ENCODE measurements around the gene TREX2.
"Not testable (repeated sequence)": the region's sequence is repeated elsewhere in the genome, so short reads cannot be mapped to it uniquely, and the experiment has no call there.

TREX2 gene

GRCh38 chrX:153406011-153406410 lies 39.8 kb downstream of the TREX2 start:
- TF ChIP-seq CTCF (IDR thresholded peaks at IDR 0.05; ENCODE audit: low read length) (no peak), EZH2 (IDR thresholded peaks at IDR 0.05; ENCODE audit: borderline replicate concordance, low read length) (no peak)
- H3K79me2 ChIP-seq (ENCODE audit: insufficient read depth, low read length), result no peaks in the 10 kb centered on the region
- no peaks in the 10 kb centered on the region for H4K20me1 ChIP-seq (ENCODE audit: insufficient read depth, low read length)
- H3K36me3 ChIP-seq (ENCODE audit: insufficient read depth, low read length), result no peaks in the 10 kb centered on the region
- H3K4me1 ChIP-seq (ENCODE audit: insufficient read depth, low read length, severe bottlenecking), result no peaks in the 10 kb centered on the region
- no peak overlapping the region for H3K9ac ChIP-seq (ENCODE audit: low read length)
- H3K9me2 ChIP-seq (ENCODE audit: low read depth, low read length), result no peaks in the 10 kb centered on the region
- no peak overlapping the region for H2AFZ ChIP-seq (ENCODE audit: low read length)
- H3K9me3 ChIP-seq (ENCODE audit: low read length), result no peaks in the 10 kb centered on the region
- H3K4me2 ChIP-seq (ENCODE audit: low read length), result no peak overlapping the region
- H3K27ac ChIP-seq (ENCODE audit: low read depth, low read length, poor library complexity, severe bottlenecking), result no peak overlapping the region
- no peak overlapping the region for H3K4me3 ChIP-seq (ENCODE audit: low read depth, low read length, poor library complexity, severe bottlenecking)
- H3F3A ChIP-seq (ENCODE audit: insufficient read depth, low read length), result no peaks in the 10 kb centered on the region
- no peaks in the 10 kb centered on the region for H3K27me3 ChIP-seq (ENCODE audit: insufficient read depth, low read length)

- Histone ChIP-seq H3K4me1 (ENCODE audit: insufficient read depth, low read length, severe bottlenecking) (no peaks in the 10 kb centered on the region), H3K79me2 (ENCODE audit: insufficient read depth, low read length) (no peaks in the 10 kb centered on the region), H3K9me3 (ENCODE audit: low read length) (no peaks in the 10 kb centered on the region), H3K27ac (ENCODE audit: low read depth, low read length, poor library complexity, severe bottlenecking) (no peak overlapping the region), H4K20me1 (ENCODE audit: insufficient read depth, low read length) (no peaks in the 10 kb centered on the region), H2AFZ (ENCODE audit: low read length) (no peak overlapping the region), H3K36me3 (ENCODE audit: insufficient read depth, low read length) (no peaks in the 10 kb centered on the region), H3K4me3 (ENCODE audit: low read depth, low read length, poor library complexity, severe bottlenecking) (no peak overlapping the region), H3K9me2 (ENCODE audit: low read depth, low read length) (no peaks in the 10 kb centered on the region), H3K9ac (ENCODE audit: low read length) (no peak overlapping the region), H3K27me3 (ENCODE audit: insufficient read depth, low read length) (no peaks in the 10 kb centered on the region), H3F3A (ENCODE audit: insufficient read depth, low read length) (no peaks in the 10 kb centered on the region), H3K4me2 (ENCODE audit: low read length) (no peak overlapping the region)
- TF ChIP-seq CTCF (IDR thresholded peaks at IDR 0.05; ENCODE audit: low read length) (no peak), EZH2 (IDR thresholded peaks at IDR 0.05; ENCODE audit: borderline replicate concordance, low read length) (no peak)
Measured at GRCh38 chrX:153405426-153405825, 40.4 kb downstream of the TREX2 start.

DNA sequence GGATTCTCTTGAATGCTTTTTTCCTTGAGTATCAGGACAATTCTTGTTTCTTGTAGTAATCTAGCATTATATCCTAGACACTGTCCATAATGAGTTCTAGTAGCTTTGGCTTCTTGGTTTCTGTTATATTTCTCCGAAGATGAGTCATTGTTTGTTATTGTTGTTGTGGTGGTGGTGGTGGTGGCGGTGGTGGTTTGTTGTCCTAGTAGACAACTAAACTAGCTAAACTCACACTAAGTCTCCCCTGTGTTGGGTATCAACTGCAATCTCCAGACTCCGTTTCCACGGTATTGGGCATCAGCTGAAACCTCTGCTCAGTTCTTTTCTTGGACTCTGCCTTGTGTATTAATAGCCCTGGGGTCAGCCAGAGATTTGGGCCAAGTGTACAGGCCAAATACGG lies 41.5 kb downstream of the TREX2 start:
- not testable (repeated sequence) for H3K4me2 ChIP-seq (ENCODE audit: low read length); H3K79me2 ChIP-seq (ENCODE audit: insufficient read depth, low read length); H3K36me3 ChIP-seq (ENCODE audit: insufficient read depth, low read length); H3K9ac ChIP-seq (ENCODE audit: low read length); H2AFZ ChIP-seq (ENCODE audit: low read length); H4K20me1 ChIP-seq (ENCODE audit: insufficient read depth, low read length); H3K9me3 ChIP-seq (ENCODE audit: low read length); H3F3A ChIP-seq (ENCODE audit: insufficient read depth, low read length); H3K27ac ChIP-seq (ENCODE audit: low read depth, low read length, poor library complexity, severe bottlenecking); H3K27me3 ChIP-seq (ENCODE audit: insufficient read depth, low read length); H3K4me3 ChIP-seq (ENCODE audit: low read depth, low read length, poor library complexity, severe bottlenecking); H3K4me1 ChIP-seq (ENCODE audit: insufficient read depth, low read length, severe bottlenecking); H3K9me2 ChIP-seq (ENCODE audit: low read depth, low read length)

GRCh38 chrX:153401133-153401764 lies 44.6 kb downstream of the TREX2 start, which contains the start of gene PNMA6E:
Gene PNMA6E, minus strand, starts transcription at chrX:153401350. Its CDS starts 2,501 bp downstream, at chrX:153398849.
- H3K9me3 ChIP-seq (ENCODE audit: low read length), result no peaks in the 10 kb centered on the region
- H3K9me2 ChIP-seq (ENCODE audit: low read depth, low read length), result no peaks in the 10 kb centered on the region
- H3K27ac ChIP-seq (ENCODE audit: low read depth, low read length, poor library complexity, severe bottlenecking), result no peak within 1 kb of the TSS
- H4K20me1 ChIP-seq (ENCODE audit: insufficient read depth, low read length), result no peaks in the 10 kb centered on the region
- H3K4me3 ChIP-seq (ENCODE audit: low read depth, low read length, poor library complexity, severe bottlenecking), result no peak within 1 kb of the TSS
- no peaks in the 10 kb centered on the region for H3K79me2 ChIP-seq (ENCODE audit: insufficient read depth, low read length)
- TF ChIP-seq CTCF (IDR thresholded peaks at IDR 0.05; ENCODE audit: low read length), result no peak
- no peak for TF ChIP-seq EZH2 (IDR thresholded peaks at IDR 0.05; ENCODE audit: borderline replicate concordance, low read length)
- H3K9ac ChIP-seq (ENCODE audit: low read length), result no peak within 1 kb of the TSS
- H3K36me3 ChIP-seq (ENCODE audit: insufficient read depth, low read length), result no peaks in the 10 kb centered on the region
- H2AFZ ChIP-seq (ENCODE audit: low read length), result no peak within 1 kb of the TSS
- no peaks in the 10 kb centered on the region for H3K4me1 ChIP-seq (ENCODE audit: insufficient read depth, low read length, severe bottlenecking)
- no peaks in the 10 kb centered on the region for H3F3A ChIP-seq (ENCODE audit: insufficient read depth, low read length)
- no peak within 1 kb of the TSS for H3K4me2 ChIP-seq (ENCODE audit: low read length)
- no peaks in the 10 kb centered on the region for H3K27me3 ChIP-seq (ENCODE audit: insufficient read depth, low read length)
